Measurements from ENCODE around the gene ZNF296. TPM values are rescaled to one million over a fixed set of nuclear protein-coding genes. Genes with fewer than 3 reads are reported as not detected.
A peak's percentile ranks its signal among the peaks of the same experiment; 100 is the strongest.

The ZNF296 gene
- polyA plus RNA-seq, 1 donor (not counting 4 experiments of a cell fraction or from before 2014, with no cell fraction given) = 0.25 TPM

- peaks cover 42% of the 10 kb centered on the region for H3K4me1 ChIP-seq (ENCODE audit: control insufficient read depth, extremely low read depth, insufficient read depth, low read length)
- peak overlapping the region; percentile 91 for H3K9ac ChIP-seq (ENCODE audit: control insufficient read depth, extremely low read depth, insufficient read depth, low read length)
- peaks cover 8% of the 10 kb centered on the region for H4K20me1 ChIP-seq (ENCODE audit: control insufficient read depth, extremely low read depth, insufficient read depth, low read length)
- no peak for FAIRE-seq
- DNase-seq (ENCODE audit: low read depth, low spot score) = no peak
- peaks cover 2% of the 10 kb centered on the region for H3K9me1 ChIP-seq (ENCODE audit: control insufficient read depth, extremely low read depth, insufficient read depth, low read length)
- H3K9me3 ChIP-seq (ENCODE audit: control insufficient read depth, low read depth, low read length) = no peaks in the 10 kb centered on the region
- dilution Hi-C loops (cut with MboI; ENCODE audit: extremely low pct_ligation_motif_present, low sequenced_read_pairs) = no loop called here
- H3K27ac ChIP-seq (ENCODE audit: control insufficient read depth, insufficient read depth, low read length) = no peak overlapping the region
- H3K36me3 ChIP-seq (ENCODE audit: control insufficient read depth in 2 of 2, extremely low read depth in 1 of 2, insufficient read depth in 2 of 2, low read length in 2 of 2) = peaks cover 6 to 8% of the 10 kb centered on the region in 2 experiments
- no peak overlapping the region for H2AFZ ChIP-seq (ENCODE audit: control insufficient read depth, low read length)
- TF ChIP-seq CTCF (optimal IDR thresholded peaks at IDR 0.05 in 1 of 3, IDR thresholded peaks at IDR 0.05 in 1 of 3, conservative IDR thresholded peaks at IDR 0.05 in 1 of 3; ENCODE audit: extremely low read depth in 1 of 3, insufficient read depth in 2 of 3, low read length in 3 of 3) = no peak
- no peak for TF ChIP-seq EZH2 (IDR thresholded peaks at IDR 0.05; ENCODE audit: low read length)
- H3K27me3 ChIP-seq (ENCODE audit: control insufficient read depth, extremely low read depth, insufficient read depth, low read length) = no peaks in the 10 kb centered on the region
- H3K4me2 ChIP-seq (ENCODE audit: control insufficient read depth, extremely low read depth, insufficient read depth, low read depth, low read length) = peak overlapping the region; percentile 99
- H3K4me3 ChIP-seq (ENCODE audit: control insufficient read depth in 2 of 3, extremely low read depth in 1 of 3, insufficient read depth in 2 of 3, low read depth in 1 of 3, low read length in 3 of 3) = peak overlapping the region; percentile 86 to 96 (median 92)
- peaks cover 60% of the 10 kb centered on the region for H3K79me2 ChIP-seq (ENCODE audit: control insufficient read depth, insufficient read depth, low read length)
These were observed 17.9 kb upstream of the ZNF296 start for GRCh38 chr19:45094137-45094536.

GRCh38 chr19:45092747-45093678 lies 16.7 kb upstream of the ZNF296 start, which contains the start of gene PPP1R37:
Gene PPP1R37, plus strand, starts transcription at chr19:45093179. Its CDS starts 147 bp downstream, at chr19:45093326.
- H3K9me1 ChIP-seq (ENCODE audit: control insufficient read depth, extremely low read depth, insufficient read depth, low read length) = peaks cover 2% of the 10 kb centered on the region
- FAIRE-seq = peak; percentile 93
- peak within 1 kb of the TSS; percentile 75 for H2AFZ ChIP-seq (ENCODE audit: control insufficient read depth, low read length)
- peaks cover 7 to 8% of the 10 kb centered on the region in 2 experiments for H3K36me3 ChIP-seq (ENCODE audit: control insufficient read depth in 2 of 2, extremely low read depth in 1 of 2, insufficient read depth in 2 of 2, low read length in 2 of 2)
- H4K20me1 ChIP-seq (ENCODE audit: control insufficient read depth, extremely low read depth, insufficient read depth, low read length) = no peaks in the 10 kb centered on the region
- dilution Hi-C loops (cut with MboI; ENCODE audit: extremely low pct_ligation_motif_present, low sequenced_read_pairs) = no loop called here
- DNase-seq (ENCODE audit: low read depth, low spot score) = peak; percentile 82
- H3K4me3 ChIP-seq (ENCODE audit: control insufficient read depth in 2 of 3, extremely low read depth in 1 of 3, insufficient read depth in 2 of 3, low read depth in 1 of 3, low read length in 3 of 3) = peak within 1 kb of the TSS; percentile 86 to 96 (median 92)
- peaks cover 53% of the 10 kb centered on the region for H3K79me2 ChIP-seq (ENCODE audit: control insufficient read depth, insufficient read depth, low read length)
- H3K27ac ChIP-seq (ENCODE audit: control insufficient read depth, insufficient read depth, low read length) = peak within 1 kb of the TSS; percentile 85
- TF ChIP-seq CTCF (optimal IDR thresholded peaks at IDR 0.05 in 1 of 3, IDR thresholded peaks at IDR 0.05 in 1 of 3, conservative IDR thresholded peaks at IDR 0.05 in 1 of 3; ENCODE audit: extremely low read depth in 1 of 3, insufficient read depth in 2 of 3, low read length in 3 of 3) = peak in 2 of 3 experiments; percentile 5 to 17
- no peak for TF ChIP-seq EZH2 (IDR thresholded peaks at IDR 0.05; ENCODE audit: low read length)
- H3K9me3 ChIP-seq (ENCODE audit: control insufficient read depth, low read depth, low read length) = no peaks in the 10 kb centered on the region
- peak within 1 kb of the TSS; percentile 99 for H3K4me2 ChIP-seq (ENCODE audit: control insufficient read depth, extremely low read depth, insufficient read depth, low read depth, low read length)
- no peaks in the 10 kb centered on the region for H3K27me3 ChIP-seq (ENCODE audit: control insufficient read depth, extremely low read depth, insufficient read depth, low read length)
- peak within 1 kb of the TSS; percentile 91 for H3K9ac ChIP-seq (ENCODE audit: control insufficient read depth, extremely low read depth, insufficient read depth, low read length)
- peaks cover 31% of the 10 kb centered on the region for H3K4me1 ChIP-seq (ENCODE audit: control insufficient read depth, extremely low read depth, insufficient read depth, low read length)

Data from keratinocyte (primary cell).